Stimulated activated CD4-positive, alpha-beta T cell treated with anti-CD3 and anti-CD28 coated beads, Interleukin-2, amount 100 ng/mL, for 4 hours (primary cell): ENCODE data around the gene PLXNB2.
"Not testable (repeated sequence)": the region's sequence is repeated elsewhere in the genome, so short reads cannot be mapped to it uniquely, and the experiment has no call there.

Experiments
- DNase-seq: peaks from one replicate; pipeline ENCODE4 v3.0.0-alpha.2; 2020; ENCODE audit warnings: low read depth

The PLXNB2 gene

GRCh38 chr22:50325444-50326224 is 18.2 kb upstream of the PLXNB2 start:
- no peak for DNase-seq

- DNase-seq, result no peak
Measured at GRCh38 chr22:50323900-50324299, 16.5 kb upstream of the PLXNB2 start.

- not testable (repeated sequence) for DNase-seq
Measured at GRCh38 chr22:50322382-50323104, 15.1 kb upstream of the PLXNB2 start.

- no peak for DNase-seq
Measured at GRCh38 chr22:50320671-50321325, 13.4 kb upstream of the PLXNB2 start.

GRCh38 chr22:50320116-50320515 is 12.7 kb upstream of the PLXNB2 start:
- DNase-seq, result no peak

- no peak for DNase-seq
Measured at GRCh38 chr22:50319503-50319951, 12.1 kb upstream of the PLXNB2 start.

GRCh38 chr22:50318698-50319411 is 11.4 kb upstream of the PLXNB2 start:
- no peak for DNase-seq

- no peak for DNase-seq
Measured at GRCh38 chr22:50318356-50318697, 10.9 kb upstream of the PLXNB2 start.

GRCh38 chr22:50317674-50318073 is 10.2 kb upstream of the PLXNB2 start:
- no peak for DNase-seq

- no peak for DNase-seq
Measured at GRCh38 chr22:50317178-50317577, 9.7 kb upstream of the PLXNB2 start.

GRCh38 chr22:50316114-50317065 is 8.9 kb upstream of the PLXNB2 start:
- no peak for DNase-seq

- DNase-seq, result no peak
Measured at GRCh38 chr22:50315289-50316113, 8.1 kb upstream of the PLXNB2 start.

GRCh38 chr22:50314455-50315288 is 7.2 kb upstream of the PLXNB2 start:
- peak; percentile 52 for DNase-seq

- no peak for DNase-seq
Measured at GRCh38 chr22:50314081-50314454, 6.6 kb upstream of the PLXNB2 start.

- DNase-seq, result no peak
Measured at GRCh38 chr22:50313600-50313999, 6.2 kb upstream of the PLXNB2 start.

GRCh38 chr22:50313021-50313420 is 5.6 kb upstream of the PLXNB2 start:
- no peak for DNase-seq

- no peak for DNase-seq
Measured at GRCh38 chr22:50312371-50312770, 4.9 kb upstream of the PLXNB2 start.

- no peak for DNase-seq
Measured at GRCh38 chr22:50311606-50312351, 4.3 kb upstream of the PLXNB2 start.
